NT2/D1 (cell line): ENCODE data around the gene GPR146.

ENCODE experiments used
- YY1 ChIP-seq: IDR thresholded peaks from 2 replicates; pipeline ENCODE4 v1.6.1; 2011; ENCODE audit not compliant: insufficient read length, insufficient read depth
- ZNF274 ChIP-seq: IDR thresholded peaks from 2 replicates; pipeline ENCODE4 v1.6.1; 2011; ENCODE audit warnings: mild to moderate bottlenecking, low read depth, low read length

GRCh38 chr7:1092161-1092632 lies 47.9 kb downstream of the GPR146 start:
- TF ChIP-seq ZNF274, result no peak
- no peak for TF ChIP-seq YY1
